ENCODE results near the gene TMEM117. TPM values are rescaled to one million over a fixed set of nuclear protein-coding genes. Genes with fewer than 3 reads are reported as not detected.

TMEM117 gene
- total and polyA plus RNA-seq, 2 donors (not counting 3 experiments of a cell fraction or from before 2014, with no cell fraction given) = 1.2 to 3.8 TPM

GRCh38 chr12:43891856-43892574 lies 56.1 kb downstream of the TMEM117 start:
- no peaks in the 10 kb centered on the region for H3K27me3 ChIP-seq (ENCODE audit: control insufficient read depth in 2 of 2, insufficient read depth in 2 of 2, low read length in 2 of 2)
- H3K4me2 ChIP-seq (ENCODE audit: insufficient read depth, low read length) = no peak overlapping the region
- H3K4me1 ChIP-seq (ENCODE audit: control insufficient read depth, extremely low read depth, insufficient read depth, low read length) = no peaks in the 10 kb centered on the region
- H4K20me1 ChIP-seq (replicated peaks; ENCODE audit: control insufficient read depth, extremely low read depth, insufficient read depth, low read length) = no peaks in the 10 kb centered on the region
- no peak overlapping the region for H3K9ac ChIP-seq (replicated peaks; ENCODE audit: extremely low read depth, insufficient read depth, low read length)
- no peaks in the 10 kb centered on the region for H3K79me2 ChIP-seq (ENCODE audit: control insufficient read depth, insufficient read depth, low read length)
- no peaks in the 10 kb centered on the region for H3K9me1 ChIP-seq (replicated peaks; ENCODE audit: control insufficient read depth, extremely low read depth, insufficient read depth, low read length)
- FAIRE-seq (no peak), DNase-seq (ENCODE audit: low read depth, low spot score) (no peak)
- intact Hi-C loops (cut with micrococcal nuclease) (no loop called here), dilution Hi-C loops (cut with MboI; ENCODE audit: extremely low pct_ligation_motif_present, low sequenced_read_pairs) (no loop called here)
- TF ChIP-seq POLR2AphosphoS5 (IDR thresholded peaks at IDR 0.05; ENCODE audit: insufficient read depth, low read depth, low read length) (no peak), EZH2 (IDR thresholded peaks at IDR 0.05; ENCODE audit: borderline replicate concordance, low read depth, low read length, severe bottlenecking) (no peak), GATA2 (IDR thresholded peaks at IDR 0.05; ENCODE audit: insufficient read depth, insufficient read length, low read depth, low read length) (no peak), MYC (IDR thresholded peaks at IDR 0.05; ENCODE audit: low read depth, low read length) (no peak), FOS (IDR thresholded peaks at IDR 0.05; ENCODE audit: borderline replicate concordance, insufficient read depth, low read length) (no peak), JUN (IDR thresholded peaks at IDR 0.05; ENCODE audit: borderline replicate concordance, insufficient read depth, insufficient read length, low read depth) (no peak), CTCF (IDR thresholded peaks at IDR 0.05; ENCODE audit: extremely low read depth in 1 of 2, insufficient read depth in 1 of 2, low read depth in 1 of 2, low read length in 2 of 2) (no peak), POLR2A (IDR thresholded peaks at IDR 0.05; ENCODE audit: low read depth, low read length) (no peak)
- H3K9me3 ChIP-seq (replicated peaks; ENCODE audit: control insufficient read depth, insufficient read depth, low read length) = no peaks in the 10 kb centered on the region
- no peak overlapping the region for H3K4me3 ChIP-seq (replicated peaks in 1 of 3; ENCODE audit: insufficient read depth in 1 of 3, low read depth in 1 of 3, low read length in 3 of 3)
- POLR2A ChIA-PET = no interaction called here
- no TSS peak for BruUV-seq (replicated peaks)
- H3K27ac ChIP-seq (ENCODE audit: insufficient read depth, low read depth, low read length) = no peak overlapping the region
- H2AFZ ChIP-seq (ENCODE audit: low read depth, low read length) = no peak overlapping the region
- CTCF ChIA-PET = no interaction called here
- no peaks in the 10 kb centered on the region for H3K36me3 ChIP-seq (ENCODE audit: control insufficient read depth in 2 of 2, extremely low read depth in 1 of 2, insufficient read depth in 2 of 2, low read length in 2 of 2)

All from endothelial cell of umbilical vein (primary cell).